GM21390 (cell line): ENCODE measurements around the gene BASP1.
"Not testable (repeated sequence)": the region's sequence is repeated elsewhere in the genome, so short reads cannot be mapped to it uniquely, and the experiment has no call there.

Experiments
- ATAC-seq: cut with Tn5 transposase; IDR thresholded peaks from one replicate; pipeline ENCODE4 v1.9.1; 2021; ENCODE audit not compliant: unreplicated experiment

The BASP1 gene

GRCh38 chr5:17282283-17283120 lies 65.1 kb downstream of the BASP1 start:
- ATAC-seq = peak; percentile 97

GRCh38 chr5:17283121-17283415 lies 65.6 kb downstream of the BASP1 start:
- no peak for ATAC-seq

- ATAC-seq = no peak
Observed at GRCh38 chr5:17287501-17288155, 70.2 kb downstream of the BASP1 start.

- ATAC-seq = no peak
Observed at GRCh38 chr5:17288570-17288969, 71.1 kb downstream of the BASP1 start.

- ATAC-seq = no peak
Observed at GRCh38 chr5:17289681-17290539, 72.5 kb downstream of the BASP1 start.

GRCh38 chr5:17290540-17290974 lies 73.1 kb downstream of the BASP1 start:
- ATAC-seq = no peak

GRCh38 chr5:17292434-17293015 lies 75.1 kb downstream of the BASP1 start:
- ATAC-seq = no peak

- ATAC-seq = no peak
Observed at GRCh38 chr5:17294639-17295311, 77.3 kb downstream of the BASP1 start.

GRCh38 chr5:17295671-17296070 lies 78.2 kb downstream of the BASP1 start:
- ATAC-seq = no peak

GRCh38 chr5:17302106-17302505 lies 84.7 kb downstream of the BASP1 start:
- no peak for ATAC-seq

- ATAC-seq = no peak
Observed at GRCh38 chr5:17302604-17303003, 85.2 kb downstream of the BASP1 start.

GRCh38 chr5:17304282-17304681 lies 86.9 kb downstream of the BASP1 start:
- no peak for ATAC-seq

GRCh38 chr5:17305017-17305416 lies 87.6 kb downstream of the BASP1 start:
- ATAC-seq = no peak

- ATAC-seq = no peak
Observed at GRCh38 chr5:17305964-17306725, 88.7 kb downstream of the BASP1 start.

- ATAC-seq = no peak
Observed at GRCh38 chr5:17306726-17307091, 89.3 kb downstream of the BASP1 start.

- ATAC-seq = not testable (repeated sequence)
Observed at GRCh38 chr5:17307440-17307839, 90.0 kb downstream of the BASP1 start.

GRCh38 chr5:17308326-17309065 lies 91.1 kb downstream of the BASP1 start:
- no peak for ATAC-seq

GRCh38 chr5:17309462-17309861 lies 92.0 kb downstream of the BASP1 start:
- ATAC-seq = no peak

- not testable (repeated sequence) for ATAC-seq
Observed at GRCh38 chr5:17310502-17310901, 93.1 kb downstream of the BASP1 start.
